ENCODE measurements around the gene JAZF1.
"Not testable (repeated sequence)": the region's sequence is repeated elsewhere in the genome, so short reads cannot be mapped to it uniquely, and the experiment has no call there.

Gene JAZF1

GRCh38 chr7:28042721-28043120 lies 137.9 kb downstream of the JAZF1 start:
- no peak for DNase-seq (ENCODE audit: low read depth in 2 of 2)

GRCh38 chr7:28041508-28042314 lies 138.9 kb downstream of the JAZF1 start:
- no peak for DNase-seq (ENCODE audit: low read depth in 2 of 2)

GRCh38 chr7:28038175-28038797 lies 142.3 kb downstream of the JAZF1 start:
- no peak for DNase-seq (ENCODE audit: low read depth in 2 of 2)

GRCh38 chr7:28037220-28038010 lies 143.2 kb downstream of the JAZF1 start:
- no peak for DNase-seq (ENCODE audit: low read depth in 2 of 2)

GRCh38 chr7:28036696-28037095 lies 143.9 kb downstream of the JAZF1 start:
- no peak for DNase-seq (ENCODE audit: low read depth in 2 of 2)

- DNase-seq (ENCODE audit: low read depth in 2 of 2): no peak
Observed at GRCh38 chr7:28033386-28033785, 147.2 kb downstream of the JAZF1 start.

- no peak for DNase-seq (ENCODE audit: low read depth in 2 of 2)
Observed at GRCh38 chr7:28032738-28033380, 147.7 kb downstream of the JAZF1 start.

- no peak for DNase-seq (ENCODE audit: low read depth in 2 of 2)
Observed at GRCh38 chr7:28029051-28029450, 151.5 kb downstream of the JAZF1 start.

GRCh38 chr7:28028471-28028870 lies 152.1 kb downstream of the JAZF1 start:
- no peak for DNase-seq (ENCODE audit: low read depth in 2 of 2)

GRCh38 chr7:28026237-28026636 lies 154.4 kb downstream of the JAZF1 start:
- no peak for DNase-seq (ENCODE audit: low read depth in 2 of 2)

- DNase-seq (ENCODE audit: low read depth in 2 of 2): no peak
Observed at GRCh38 chr7:28024786-28025334, 155.7 kb downstream of the JAZF1 start.

- DNase-seq (ENCODE audit: low read depth in 2 of 2): no peak
Observed at GRCh38 chr7:28020302-28020940, 160.2 kb downstream of the JAZF1 start.

GRCh38 chr7:28018856-28019465 lies 161.6 kb downstream of the JAZF1 start:
- no peak for DNase-seq (ENCODE audit: low read depth in 2 of 2)

- no peak for DNase-seq (ENCODE audit: low read depth in 2 of 2)
Observed at GRCh38 chr7:28018446-28018845, 162.1 kb downstream of the JAZF1 start.

- DNase-seq (ENCODE audit: low read depth in 2 of 2): no peak
Observed at GRCh38 chr7:28018020-28018419, 162.6 kb downstream of the JAZF1 start.

- no peak for DNase-seq (ENCODE audit: low read depth in 2 of 2)
Observed at GRCh38 chr7:28017372-28017771, 163.2 kb downstream of the JAZF1 start.

- DNase-seq (ENCODE audit: low read depth in 2 of 2): no peak
Observed at GRCh38 chr7:28016297-28016696, 164.3 kb downstream of the JAZF1 start.

- DNase-seq (ENCODE audit: low read depth in 2 of 2): no peak
Observed at GRCh38 chr7:28015169-28015568, 165.4 kb downstream of the JAZF1 start.

- not testable (repeated sequence) for DNase-seq (ENCODE audit: low read depth in 2 of 2)
Observed at GRCh38 chr7:28014340-28014739, 166.3 kb downstream of the JAZF1 start.

- DNase-seq (ENCODE audit: low read depth in 2 of 2): no peak
Observed at GRCh38 chr7:28013441-28013840, 167.2 kb downstream of the JAZF1 start.

- no peak for DNase-seq (ENCODE audit: low read depth in 2 of 2)
Observed at GRCh38 chr7:28013019-28013418, 167.6 kb downstream of the JAZF1 start.
